Spleen (tissue), 7 donors: ENCODE data around the gene TGFBRAP1.

ENCODE experiments used
- POLR2A ChIP-seq, 3 donors: fragments of 450-650 bp; IDR thresholded peaks; one replicate each; pipeline ENCODE4 v1.5.1; 2017; ENCODE audit warnings: antibody characterized with exemption in 3 of 3, mild to moderate bottlenecking in 1 of 3
- POLR2AphosphoS5 ChIP-seq, 3 donors: sonication (generic); formaldehyde crosslinking; IDR thresholded peaks; one replicate each; pipeline ENCODE4 v1.5.1; 2017; ENCODE audit warnings: antibody characterized with exemption in 3 of 3
- TF ChIP-seq, protein P1 (sequence below), 11 experiments: fragments of 200-600 bp in 7 of 11; fragments of 450-650 bp in 4 of 11; sonication (generic) in 4 of 11; IDR thresholded peaks in 8 of 11; conservative IDR thresholded peaks in 3 of 11; 1 replicate in 7 of 11; 2 replicates in 4 of 11; pipeline versions ENCODE4 v1.4.0 to v1.8.0; 2016 to 2021; ENCODE audit warnings: antibody characterized with exemption in 11 of 11, inconsistent platforms in 4 of 11, mild to moderate bottlenecking in 1 of 11
- donor health status: DM: no; HTN: no; CAD: no; lungs with moderate emphysema.
- donor health status: DM: no; HTN: no; CAD: no.
- donor health status: DM: no; HTN: no; CAD: no.

DNA sequence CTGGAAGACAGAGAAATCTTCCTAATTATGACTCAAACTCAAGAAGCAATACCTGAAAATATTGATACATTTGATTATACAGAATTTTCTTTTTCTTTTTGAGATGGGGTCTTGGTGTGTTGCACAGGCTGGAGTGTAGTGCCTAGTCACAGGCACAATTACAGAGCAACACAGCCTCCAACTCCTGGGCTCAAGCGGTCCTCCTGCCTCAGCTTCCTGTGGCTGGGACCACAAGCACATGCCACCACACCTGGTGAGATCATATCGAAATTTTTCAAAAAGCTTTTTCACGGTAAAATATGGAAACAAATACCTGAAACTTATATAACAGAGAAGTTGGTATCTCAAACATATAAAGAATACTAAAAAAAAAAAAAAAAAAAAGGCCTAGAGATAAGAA, 27.9 kb downstream of the TGFBRAP1 start:
- TF ChIP-seq POLR2AphosphoS5 (IDR thresholded peaks at IDR 0.05), result no peak
- TF ChIP-seq, protein P1, sequence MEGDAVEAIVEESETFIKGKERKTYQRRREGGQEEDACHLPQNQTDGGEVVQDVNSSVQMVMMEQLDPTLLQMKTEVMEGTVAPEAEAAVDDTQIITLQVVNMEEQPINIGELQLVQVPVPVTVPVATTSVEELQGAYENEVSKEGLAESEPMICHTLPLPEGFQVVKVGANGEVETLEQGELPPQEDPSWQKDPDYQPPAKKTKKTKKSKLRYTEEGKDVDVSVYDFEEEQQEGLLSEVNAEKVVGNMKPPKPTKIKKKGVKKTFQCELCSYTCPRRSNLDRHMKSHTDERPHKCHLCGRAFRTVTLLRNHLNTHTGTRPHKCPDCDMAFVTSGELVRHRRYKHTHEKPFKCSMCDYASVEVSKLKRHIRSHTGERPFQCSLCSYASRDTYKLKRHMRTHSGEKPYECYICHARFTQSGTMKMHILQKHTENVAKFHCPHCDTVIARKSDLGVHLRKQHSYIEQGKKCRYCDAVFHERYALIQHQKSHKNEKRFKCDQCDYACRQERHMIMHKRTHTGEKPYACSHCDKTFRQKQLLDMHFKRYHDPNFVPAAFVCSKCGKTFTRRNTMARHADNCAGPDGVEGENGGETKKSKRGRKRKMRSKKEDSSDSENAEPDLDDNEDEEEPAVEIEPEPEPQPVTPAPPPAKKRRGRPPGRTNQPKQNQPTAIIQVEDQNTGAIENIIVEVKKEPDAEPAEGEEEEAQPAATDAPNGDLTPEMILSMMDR (IDR thresholded peaks at IDR 0.05 in 8 of 11, conservative IDR thresholded peaks at IDR 0.05 in 3 of 11), result no peak
- TF ChIP-seq POLR2A (IDR thresholded peaks at IDR 0.05), result no peak
